HG03064 (cell line): ENCODE results near the gene AGR2.
"Not testable (repeated sequence)": the region's sequence is repeated elsewhere in the genome, so short reads cannot be mapped to it uniquely, and the experiment has no call there.

Source experiments
- ATAC-seq: cut with Tn5 transposase; IDR thresholded peaks from one replicate; pipeline ENCODE4 v1.9.1; 2021; ENCODE audit warnings: low read depth; ENCODE audit not compliant: unreplicated experiment

Gene AGR2

DNA sequence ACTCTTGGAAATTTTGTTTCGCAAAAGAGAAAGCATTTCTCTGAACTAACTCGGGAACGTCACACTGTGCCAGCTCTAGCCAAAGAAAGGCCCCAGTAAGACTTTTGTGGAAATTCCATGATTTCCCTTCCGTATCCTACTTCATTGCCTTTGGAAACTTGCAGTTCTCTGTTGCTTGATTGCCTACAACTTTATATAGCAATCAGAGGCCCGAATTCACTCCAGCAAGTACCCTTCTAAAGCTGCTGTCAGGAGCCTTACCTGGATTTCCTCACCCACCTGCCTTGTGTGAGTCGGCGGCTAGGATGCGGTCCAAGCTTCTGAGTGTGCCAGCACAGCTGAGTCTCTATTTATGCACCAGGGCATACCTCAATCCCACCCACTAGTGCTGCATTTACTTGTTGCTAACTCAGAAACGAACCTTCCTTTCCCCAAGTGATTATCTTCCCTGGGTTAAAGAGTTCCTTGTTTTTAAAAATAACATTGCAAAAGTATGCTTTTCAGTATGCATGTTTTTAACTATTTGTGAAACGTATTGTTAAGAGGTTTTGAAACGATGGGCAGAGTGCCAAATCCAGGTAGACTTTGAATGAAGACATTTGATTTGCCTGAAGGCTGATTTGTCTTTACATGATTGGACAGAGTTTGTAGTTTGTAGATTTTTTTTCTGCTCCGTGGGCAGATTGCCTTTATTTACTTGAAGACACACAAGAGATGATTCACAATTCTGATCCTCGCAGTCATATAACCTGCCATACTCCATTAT lies at the start of gene AGR2:
TSS of gene AGR2 (minus strand) at position 326 of the 766 bp plus-strand sequence. CDS start 3,203 bp downstream, outside the sequence.
- ATAC-seq = no peak

- ATAC-seq = not testable (repeated sequence)
Observed at GRCh38 chr7:16853189-16853588, 48.4 kb upstream of the AGR2 start.

- ATAC-seq = no peak
Observed at GRCh38 chr7:16851829-16852228, 47.0 kb upstream of the AGR2 start.

- no peak for ATAC-seq
Observed at GRCh38 chr7:16850614-16851466, 46.0 kb upstream of the AGR2 start.

DNA sequence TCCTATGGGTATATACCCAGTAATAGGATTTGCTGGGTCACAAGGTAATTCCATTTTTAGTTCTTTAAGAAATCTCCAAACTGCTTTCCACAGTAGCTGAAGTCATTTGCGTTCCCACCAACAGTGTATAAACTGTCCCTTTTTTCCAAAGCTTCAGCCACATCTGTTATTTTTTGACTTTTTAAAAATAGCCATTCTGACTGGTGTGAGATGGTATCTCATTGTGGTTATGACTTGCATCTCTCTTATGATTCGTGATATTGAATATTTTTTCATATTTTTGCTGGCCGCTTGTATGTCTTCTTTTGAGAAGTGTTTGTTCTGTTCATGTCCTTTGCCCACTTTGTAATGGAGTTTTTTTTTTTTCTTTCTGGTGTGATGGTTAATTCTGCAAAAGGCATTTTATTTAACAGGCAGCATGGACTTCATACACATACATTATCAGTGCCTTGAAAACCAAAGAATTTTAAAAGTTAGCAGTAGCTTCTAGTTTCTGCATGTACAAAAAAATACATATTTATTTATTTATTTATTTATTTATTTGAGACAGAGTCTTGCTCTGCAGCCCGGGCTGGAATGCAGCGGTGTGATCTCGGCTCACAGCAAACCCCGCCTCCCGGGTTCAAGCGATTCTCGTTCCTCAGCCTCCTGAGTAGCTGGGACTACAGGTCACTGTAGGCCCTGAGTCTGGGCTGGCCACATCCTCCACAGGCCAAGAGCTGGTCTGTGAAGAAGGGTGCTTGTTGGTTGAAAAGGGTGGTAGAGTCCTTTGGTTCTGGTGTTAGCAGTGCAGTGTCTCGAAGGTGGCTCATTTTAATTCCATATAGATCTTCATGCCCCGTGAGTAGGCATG lies 44.7 kb upstream of the AGR2 start:
- ATAC-seq = no peak

DNA sequence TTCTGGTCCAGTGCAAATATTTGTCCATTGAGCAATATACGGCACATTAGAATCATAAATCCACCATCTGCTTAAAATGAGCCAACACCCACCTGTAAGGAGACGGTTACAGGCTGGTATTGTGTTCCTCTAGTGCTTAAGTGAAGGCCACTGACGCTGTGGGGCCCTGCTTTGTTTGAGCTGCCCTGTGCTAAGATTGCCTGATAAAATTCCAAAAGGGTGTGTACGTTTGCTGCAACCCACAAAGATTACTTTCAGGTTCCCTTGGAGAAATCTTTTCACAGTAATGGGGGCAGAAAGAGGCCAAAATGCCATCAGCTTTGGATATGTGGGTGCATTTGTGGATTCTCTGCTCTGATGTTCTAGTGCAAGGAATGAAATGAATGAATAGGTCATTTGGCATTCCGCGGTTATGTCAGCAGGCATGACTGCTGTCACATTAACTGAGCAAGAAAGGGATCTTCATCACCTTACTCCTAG lies 42.6 kb upstream of the AGR2 start:
- ATAC-seq = no peak

- ATAC-seq = no peak
Observed at GRCh38 chr7:16846601-16847165, 41.9 kb upstream of the AGR2 start.

- no peak for ATAC-seq
Observed at GRCh38 chr7:16845746-16846145, 40.9 kb upstream of the AGR2 start.

DNA sequence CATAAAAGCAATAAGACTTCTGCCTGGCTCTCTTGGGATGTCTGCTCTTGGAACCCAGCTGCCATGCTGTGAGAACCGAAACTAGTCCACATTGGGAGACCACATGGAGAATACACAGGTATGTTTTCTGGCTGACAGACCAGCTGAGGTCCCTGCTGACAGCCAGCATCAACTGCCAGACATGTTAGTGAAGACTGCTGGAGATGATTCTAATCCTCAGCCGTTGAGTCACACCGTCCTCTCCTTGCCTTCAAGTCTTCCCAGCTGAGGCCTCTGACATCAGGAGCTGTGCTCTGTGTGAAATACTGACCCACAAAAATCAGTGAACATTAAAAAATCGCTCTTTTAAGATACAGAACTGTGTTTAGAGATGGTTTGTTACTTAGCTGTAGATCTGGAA lies 36.9 kb upstream of the AGR2 start:
- ATAC-seq = no peak

- ATAC-seq = no peak
Observed at GRCh38 chr7:16840094-16840493, 35.3 kb upstream of the AGR2 start.

DNA sequence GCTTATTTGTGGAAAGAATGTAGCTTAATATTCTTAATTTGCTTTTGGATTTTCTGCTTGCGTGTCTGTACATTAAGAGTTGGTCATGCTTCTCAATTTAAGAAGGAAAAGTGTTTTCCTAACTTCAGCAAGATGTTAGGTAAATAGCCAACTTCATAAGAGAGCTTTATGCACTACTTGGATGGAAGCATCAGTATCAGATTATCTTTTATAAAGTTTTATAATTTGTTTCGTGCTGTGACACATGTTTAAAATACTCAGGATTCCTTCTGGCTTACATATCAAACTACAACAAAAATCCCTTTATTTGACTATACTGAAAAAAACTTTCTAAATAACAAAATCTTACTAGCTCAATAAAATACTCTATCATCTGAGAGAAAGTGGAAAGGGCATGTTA lies 34.8 kb upstream of the AGR2 start:
- ATAC-seq = no peak

GRCh38 chr7:16838891-16839290 lies 34.1 kb upstream of the AGR2 start:
- ATAC-seq = no peak

DNA sequence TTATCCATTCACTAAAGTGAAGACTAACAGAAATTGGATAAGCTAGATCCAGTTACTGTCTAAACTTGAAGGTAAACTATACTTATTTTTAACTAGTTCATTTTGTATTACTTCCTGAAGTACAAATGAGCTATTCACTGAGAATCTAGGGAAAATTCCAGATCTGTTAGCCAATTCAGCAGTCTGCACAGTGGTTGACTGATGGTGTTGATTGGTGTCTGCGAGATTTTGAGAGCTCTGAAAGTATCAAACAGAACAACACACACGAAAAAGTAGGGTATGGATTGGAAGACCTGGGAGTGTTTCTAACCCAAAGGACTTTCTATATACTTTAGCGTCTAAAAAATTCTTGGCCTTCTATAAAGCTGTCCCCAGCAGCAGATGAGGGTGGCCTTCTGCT lies 33.6 kb upstream of the AGR2 start:
- no peak for ATAC-seq

DNA sequence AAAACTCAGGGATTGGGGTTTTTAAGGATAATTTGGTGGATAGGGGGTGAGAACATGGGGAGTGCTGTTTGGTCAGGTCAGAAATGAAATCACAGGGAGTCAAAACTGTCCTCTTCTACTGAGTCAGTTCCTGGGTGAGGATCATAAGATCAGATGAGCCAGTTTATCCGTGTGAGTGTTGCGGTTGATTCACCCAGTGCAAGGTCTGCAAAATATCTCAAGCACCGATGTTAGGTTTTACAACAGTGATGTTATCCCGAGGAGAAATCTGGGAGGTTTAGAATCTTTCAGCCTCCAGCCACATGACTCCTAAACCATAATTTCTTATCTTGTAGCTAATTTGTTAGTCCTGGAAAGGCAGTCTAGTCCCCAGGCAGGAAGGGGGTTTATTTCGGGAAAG lies 31.7 kb upstream of the AGR2 start:
- ATAC-seq = no peak

- no peak for ATAC-seq
Observed at GRCh38 chr7:16833373-16833772, 28.6 kb upstream of the AGR2 start.

DNA sequence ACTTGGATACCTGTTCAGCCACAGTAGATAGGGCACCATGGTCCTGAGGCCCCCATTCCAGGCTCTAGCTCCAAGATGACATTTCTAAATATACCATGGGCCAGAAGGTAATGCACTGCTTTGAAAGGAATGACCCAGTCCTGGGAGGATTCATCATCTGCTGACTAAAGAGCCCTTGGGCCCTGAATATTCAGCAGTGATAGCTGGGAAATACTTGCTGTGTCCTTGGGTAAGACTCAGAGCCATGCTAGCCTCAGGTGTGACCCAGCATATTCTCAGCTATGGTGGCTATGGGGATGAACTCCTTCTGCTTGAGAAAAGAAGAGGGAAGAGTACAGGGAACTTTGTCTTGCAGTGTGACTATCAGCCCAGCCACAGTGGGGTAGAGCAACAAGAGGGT lies 21.3 kb upstream of the AGR2 start:
- no peak for ATAC-seq

DNA sequence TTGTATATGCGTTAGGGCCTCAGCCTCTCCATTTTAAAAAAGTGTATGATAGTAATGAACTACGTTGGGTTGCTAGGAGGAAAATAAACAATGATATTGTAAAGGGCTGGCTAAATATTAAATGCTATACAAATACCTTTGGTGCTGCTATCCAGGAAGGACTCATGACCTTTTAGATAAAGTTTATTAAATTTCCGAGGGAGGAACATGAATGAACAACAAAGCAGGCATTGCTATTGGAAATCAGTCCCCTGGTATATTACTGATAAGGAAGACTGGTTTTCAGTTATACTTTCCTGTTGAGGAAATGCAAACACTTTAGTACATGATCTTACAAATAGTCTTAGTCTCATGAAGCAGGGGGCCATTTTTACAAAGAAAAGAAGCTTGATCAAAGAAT lies 17.2 kb upstream of the AGR2 start:
- ATAC-seq = no peak

DNA sequence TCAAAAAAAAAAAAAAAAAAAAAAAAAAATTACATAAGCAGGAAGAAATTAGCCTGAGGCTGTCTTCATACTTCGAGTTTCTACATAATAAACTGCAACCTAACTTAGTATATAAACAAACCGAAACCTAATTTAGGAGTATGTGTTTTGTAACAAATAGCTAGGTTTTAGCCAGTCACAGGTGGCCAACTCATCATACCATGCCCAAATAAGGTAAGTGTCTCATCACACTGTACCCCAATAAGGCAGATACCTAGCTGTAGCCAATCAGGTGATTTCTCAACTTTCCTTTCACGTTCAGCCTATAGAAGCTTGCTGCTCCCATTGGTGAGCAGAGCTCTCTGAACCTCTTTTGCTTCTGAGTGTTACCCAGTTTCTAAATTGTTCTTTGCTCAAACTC lies 13.9 kb upstream of the AGR2 start:
- ATAC-seq = no peak

DNA sequence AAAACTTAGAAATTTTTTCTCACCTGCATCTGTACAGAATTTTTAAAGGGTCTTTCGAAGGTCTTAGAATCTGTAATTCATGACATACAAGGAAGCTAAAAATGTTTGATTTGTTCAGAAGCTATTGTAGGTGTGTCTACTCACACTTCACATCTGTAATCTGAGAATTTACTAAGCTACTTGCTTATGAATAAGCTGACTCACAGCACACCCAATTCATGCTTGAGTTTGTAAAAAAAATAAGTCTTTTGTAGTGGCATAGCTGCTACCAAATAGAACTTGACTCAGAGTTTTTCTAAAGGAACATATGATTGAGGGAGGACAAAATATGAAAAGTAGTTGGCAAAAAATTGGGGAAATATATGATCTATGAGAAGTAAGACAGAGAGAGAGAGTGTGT lies 12.7 kb upstream of the AGR2 start:
- no peak for ATAC-seq

GRCh38 chr7:16816824-16817223 lies 12.0 kb upstream of the AGR2 start:
- no peak for ATAC-seq
